Esophagus squamous epithelium (tissue), 4 donors: Measurements from ENCODE around the gene CLCNKB.

Experiments
- CTCF ChIP-seq, 6 experiments: fragments of 450-650 bp in 4 of 6; fragments of 200-600 bp in 2 of 6; sonication (generic) in 2 of 6; IDR thresholded peaks; one replicate each; pipeline ENCODE4 v1.5.1; 2016 to 2019; ENCODE audit warnings: antibody characterized with exemption in 6 of 6, mild to moderate bottlenecking in 4 of 6, moderate library complexity in 4 of 6
- POLR2A ChIP-seq, 4 donors: fragments of 450-650 bp; IDR thresholded peaks; one replicate each; pipeline ENCODE4 v1.6.1; 2017; ENCODE audit warnings: antibody characterized with exemption in 4 of 4, mild to moderate bottlenecking in 4 of 4, moderate library complexity in 3 of 4

GRCh38 chr1:16080422-16081150, 37.0 kb downstream of the CLCNKB start:
- TF ChIP-seq CTCF (IDR thresholded peaks at IDR 0.05): no peak
- TF ChIP-seq POLR2A (IDR thresholded peaks at IDR 0.05): no peak
